IMR-90 (cell line): Measurements from ENCODE around the gene WBP2.

Experiments
- NFE2L2 ChIP-seq: fragments of 150-350 bp; IDR thresholded peaks from 2 replicates; pipeline ENCODE4 v1.6.1; 2016; ENCODE audit warnings: low read depth, mild to moderate bottlenecking, low read length
- POLR2A ChIP-seq: IDR thresholded peaks from 2 replicates; pipeline ENCODE4 v1.6.1; 2012; ENCODE audit warnings: mild to moderate bottlenecking, low read depth, low read length
- RCOR1 ChIP-seq: IDR thresholded peaks from 2 replicates; pipeline ENCODE4 v1.6.1; 2012; ENCODE audit warnings: mild to moderate bottlenecking, low read length, improper control_type of control experiment; ENCODE audit not compliant: insufficient replicate concordance
- TF ChIP-seq, protein P1 (sequence below): conservative IDR thresholded peaks from 2 replicates; pipeline ENCODE4 v1.5.1; 2012; ENCODE audit warnings: mild to moderate bottlenecking, low read depth, low read length, improper control_type of control experiment
- TF ChIP-seq, protein P2 (sequence below): fragments of 150-350 bp; IDR thresholded peaks from 2 replicates; pipeline ENCODE4 v1.6.1; 2016; ENCODE audit warnings: low read depth, mild to moderate bottlenecking, low read length, moderate library complexity, borderline replicate concordance

GRCh38 chr17:75876938-75877751, 22.0 kb upstream of the WBP2 start:
- TF ChIP-seq POLR2A (peak; percentile 53; the same call in 1 of the 2 replicates), NFE2L2 (0 out of 2 replicates have a peak, but pooled peaks have one; percentile 1), RCOR1 (peak; percentile 72)
- TF ChIP-seq, protein P1, sequence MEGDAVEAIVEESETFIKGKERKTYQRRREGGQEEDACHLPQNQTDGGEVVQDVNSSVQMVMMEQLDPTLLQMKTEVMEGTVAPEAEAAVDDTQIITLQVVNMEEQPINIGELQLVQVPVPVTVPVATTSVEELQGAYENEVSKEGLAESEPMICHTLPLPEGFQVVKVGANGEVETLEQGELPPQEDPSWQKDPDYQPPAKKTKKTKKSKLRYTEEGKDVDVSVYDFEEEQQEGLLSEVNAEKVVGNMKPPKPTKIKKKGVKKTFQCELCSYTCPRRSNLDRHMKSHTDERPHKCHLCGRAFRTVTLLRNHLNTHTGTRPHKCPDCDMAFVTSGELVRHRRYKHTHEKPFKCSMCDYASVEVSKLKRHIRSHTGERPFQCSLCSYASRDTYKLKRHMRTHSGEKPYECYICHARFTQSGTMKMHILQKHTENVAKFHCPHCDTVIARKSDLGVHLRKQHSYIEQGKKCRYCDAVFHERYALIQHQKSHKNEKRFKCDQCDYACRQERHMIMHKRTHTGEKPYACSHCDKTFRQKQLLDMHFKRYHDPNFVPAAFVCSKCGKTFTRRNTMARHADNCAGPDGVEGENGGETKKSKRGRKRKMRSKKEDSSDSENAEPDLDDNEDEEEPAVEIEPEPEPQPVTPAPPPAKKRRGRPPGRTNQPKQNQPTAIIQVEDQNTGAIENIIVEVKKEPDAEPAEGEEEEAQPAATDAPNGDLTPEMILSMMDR: peak; percentile 36
- TF ChIP-seq, protein P2, sequence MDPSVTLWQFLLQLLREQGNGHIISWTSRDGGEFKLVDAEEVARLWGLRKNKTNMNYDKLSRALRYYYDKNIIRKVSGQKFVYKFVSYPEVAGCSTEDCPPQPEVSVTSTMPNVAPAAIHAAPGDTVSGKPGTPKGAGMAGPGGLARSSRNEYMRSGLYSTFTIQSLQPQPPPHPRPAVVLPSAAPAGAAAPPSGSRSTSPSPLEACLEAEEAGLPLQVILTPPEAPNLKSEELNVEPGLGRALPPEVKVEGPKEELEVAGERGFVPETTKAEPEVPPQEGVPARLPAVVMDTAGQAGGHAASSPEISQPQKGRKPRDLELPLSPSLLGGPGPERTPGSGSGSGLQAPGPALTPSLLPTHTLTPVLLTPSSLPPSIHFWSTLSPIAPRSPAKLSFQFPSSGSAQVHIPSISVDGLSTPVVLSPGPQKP: no peak
